Ovary (tissue), 3 donors: Measurements from ENCODE around the gene TMEM198.

Experiments used
- EP300 ChIP-seq: sonication (generic); formaldehyde crosslinking; IDR thresholded peaks from one replicate; pipeline ENCODE4 v1.6.1; 2017; ENCODE audit warnings: antibody characterized with exemption
- POLR2A ChIP-seq: fragments of 450-650 bp; IDR thresholded peaks from one replicate; pipeline ENCODE4 v1.6.1; 2017; ENCODE audit warnings: antibody characterized with exemption, mild to moderate bottlenecking, moderate library complexity
- TF ChIP-seq, protein P1 (sequence below), 3 donors: fragments of 450-650 bp in 2 of 3; fragments of 200-600 bp in 1 of 3; IDR thresholded peaks; one replicate each; pipeline versions ENCODE4 v1.5.1 to v1.8.0; 2016 to 2022; ENCODE audit warnings: antibody characterized with exemption in 3 of 3, mild to moderate bottlenecking in 1 of 3
- donor health status: DM: no; HTN: no; CAD: no.

DNA sequence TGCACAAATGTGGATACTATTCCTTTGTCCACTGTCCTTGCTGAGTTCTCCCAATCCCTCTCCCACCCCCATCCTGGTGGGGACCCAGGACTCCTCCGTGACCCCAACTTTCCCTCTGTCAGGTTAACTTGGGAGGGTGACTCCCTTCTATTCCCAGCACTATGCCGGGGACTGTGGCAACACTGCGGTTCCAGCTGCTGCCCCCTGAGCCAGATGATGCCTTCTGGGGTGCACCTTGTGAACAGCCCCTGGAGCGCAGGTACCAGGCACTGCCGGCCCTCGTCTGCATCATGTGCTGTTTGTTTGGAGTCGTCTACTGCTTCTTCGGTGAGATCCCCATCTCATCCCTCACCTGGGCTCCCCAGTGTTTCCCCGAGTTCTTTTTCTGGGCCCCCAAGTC, 739 bp downstream of the TMEM198 start:
- TF ChIP-seq, protein P1, sequence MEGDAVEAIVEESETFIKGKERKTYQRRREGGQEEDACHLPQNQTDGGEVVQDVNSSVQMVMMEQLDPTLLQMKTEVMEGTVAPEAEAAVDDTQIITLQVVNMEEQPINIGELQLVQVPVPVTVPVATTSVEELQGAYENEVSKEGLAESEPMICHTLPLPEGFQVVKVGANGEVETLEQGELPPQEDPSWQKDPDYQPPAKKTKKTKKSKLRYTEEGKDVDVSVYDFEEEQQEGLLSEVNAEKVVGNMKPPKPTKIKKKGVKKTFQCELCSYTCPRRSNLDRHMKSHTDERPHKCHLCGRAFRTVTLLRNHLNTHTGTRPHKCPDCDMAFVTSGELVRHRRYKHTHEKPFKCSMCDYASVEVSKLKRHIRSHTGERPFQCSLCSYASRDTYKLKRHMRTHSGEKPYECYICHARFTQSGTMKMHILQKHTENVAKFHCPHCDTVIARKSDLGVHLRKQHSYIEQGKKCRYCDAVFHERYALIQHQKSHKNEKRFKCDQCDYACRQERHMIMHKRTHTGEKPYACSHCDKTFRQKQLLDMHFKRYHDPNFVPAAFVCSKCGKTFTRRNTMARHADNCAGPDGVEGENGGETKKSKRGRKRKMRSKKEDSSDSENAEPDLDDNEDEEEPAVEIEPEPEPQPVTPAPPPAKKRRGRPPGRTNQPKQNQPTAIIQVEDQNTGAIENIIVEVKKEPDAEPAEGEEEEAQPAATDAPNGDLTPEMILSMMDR (IDR thresholded peaks at IDR 0.05), result no peak
- TF ChIP-seq POLR2A (no peak), EP300 (no peak)
